Neural progenitor cell (in vitro differentiated cells): ENCODE data around the gene EDDM3A. TPM values are rescaled to one million over a fixed set of nuclear protein-coding genes. Genes with fewer than 3 reads are reported as not detected.

Source experiments
- DNase-seq: peaks from one replicate; pipeline ENCODE4 v3.0.0-alpha.2; 2016; ENCODE audit warnings: low spot score
- H2AFZ ChIP-seq: fragments of 200-600 bp; sonication (generic); replicated peaks from 2 replicates; pipeline ENCODE4 v1.6.1; 2016; ENCODE audit warnings: antibody characterized with exemption
- H3F3A ChIP-seq: fragments of 200-600 bp; sonication (generic); 2 replicates; pipeline ENCODE4 v1.6.1; 2016; ENCODE audit warnings: antibody characterized with exemption, low read depth
- H3K27ac ChIP-seq: fragments of 200-600 bp; sonication (generic); 2 replicates; pipeline ENCODE4 v1.5.1; 2016; ENCODE audit warnings: mild to moderate bottlenecking
- H3K27me3 ChIP-seq: fragments of 200-600 bp; sonication (generic); 2 replicates; pipeline ENCODE4 v1.6.1; 2016; ENCODE audit warnings: mild to moderate bottlenecking, moderate library complexity
- H3K36me3 ChIP-seq: fragments of 200-600 bp; sonication (generic); 2 replicates; pipeline ENCODE4 v1.5.1; 2016
- H3K4me1 ChIP-seq: fragments of 200-600 bp; sonication (generic); 2 replicates; pipeline ENCODE4 v1.6.1; 2016; ENCODE audit warnings: mixed run types
- H3K4me2 ChIP-seq: fragments of 200-600 bp; sonication (generic); 2 replicates; pipeline ENCODE4 v1.6.1; 2016
- H3K4me3 ChIP-seq: fragments of 200-600 bp; sonication (generic); 2 replicates; pipeline ENCODE4 v1.5.1; 2016
- H3K79me2 ChIP-seq: fragments of 200-600 bp; sonication (generic); 2 replicates; pipeline ENCODE4 v1.6.1; 2016; ENCODE audit warnings: low read depth
- H3K9ac ChIP-seq: fragments of 200-600 bp; sonication (generic); 2 replicates; pipeline ENCODE4 v1.6.1; 2016
- H3K9me3 ChIP-seq: fragments of 200-600 bp; sonication (generic); 2 replicates; pipeline ENCODE4 v1.5.1; 2016; ENCODE audit warnings: low read depth
- H4K20me1 ChIP-seq: fragments of 200-600 bp; sonication (generic); 2 replicates; pipeline ENCODE4 v1.6.1; 2016; ENCODE audit warnings: low read depth
- H3K27ac Mint-ChIP-seq: 3 replicates; pipeline ENCODE4 v1.8.0; 2021; ENCODE audit warnings: mixed read lengths
- H3K27me3 Mint-ChIP-seq: 2 replicates; pipeline ENCODE4 v1.8.0; 2022; ENCODE audit warnings: low read depth, mild to moderate bottlenecking, inconsistent platforms, moderate library complexity, mixed read lengths; ENCODE audit not compliant: insufficient read depth
- H3K36me3 Mint-ChIP-seq: 3 replicates; pipeline ENCODE4 v1.8.0; 2021; ENCODE audit warnings: mixed read lengths
- H3K4me1 Mint-ChIP-seq: 3 replicates; pipeline ENCODE4 v1.8.0; 2021; ENCODE audit warnings: mixed read lengths
- H3K4me3 Mint-ChIP-seq: 3 replicates; pipeline ENCODE4 v1.8.0; 2021; ENCODE audit warnings: mild to moderate bottlenecking, moderate library complexity, mixed read lengths
- H3K9me3 Mint-ChIP-seq: 3 replicates; pipeline ENCODE4 v1.8.0; 2020; ENCODE audit warnings: mixed read lengths
- EZH2 ChIP-seq: fragments of 200-600 bp; sonication (generic); IDR thresholded peaks from 2 replicates; pipeline ENCODE4 v1.6.1; 2017; ENCODE audit warnings: antibody characterized with exemption, mild to moderate bottlenecking, moderate library complexity
- EZH2phosphoT487 ChIP-seq: fragments of 200-600 bp; sonication (generic); IDR thresholded peaks from 2 replicates; pipeline ENCODE4 v1.6.1; 2017; ENCODE audit warnings: antibody characterized with exemption
- total RNA-seq: library from RNA; depleted of rRNA; stranded (reverse); fragments of >200 nt; gene quantifications from 2 replicates; pipeline ENCODE4 v1.2.3, GENCODE V29; 2015; ENCODE audit warnings: low replicate concordance
- TF ChIP-seq, protein P1 (sequence below): fragments of 200-600 bp; sonication (generic); IDR thresholded peaks from 2 replicates; pipeline ENCODE4 v1.5.1; 2017; ENCODE audit warnings: antibody characterized with exemption, mild to moderate bottlenecking

EDDM3A gene
- total RNA-seq, 1 donor from 2014 or later = not detected

DNA sequence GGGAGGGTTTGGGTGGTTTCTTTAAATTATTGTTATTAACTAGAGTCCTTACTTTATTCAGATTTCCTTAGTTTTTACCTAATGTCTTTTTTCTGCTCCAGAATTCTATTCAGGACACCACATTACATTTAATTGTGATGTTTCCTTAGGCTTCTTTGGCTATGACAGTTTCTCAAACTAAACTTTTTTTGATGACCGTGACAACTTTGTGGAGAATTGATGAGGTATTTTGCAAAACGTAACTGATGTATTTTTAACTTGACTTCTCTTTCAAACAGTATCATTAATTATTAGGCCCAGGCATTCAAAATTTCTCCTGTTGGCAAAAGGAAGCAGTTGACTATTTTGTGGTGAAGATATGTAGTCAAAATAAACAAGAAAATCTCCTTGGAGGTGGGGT is 45.9 kb downstream of the EDDM3A start:
- Histone ChIP-seq H2AFZ (no peak overlapping the region), H3K36me3 (no peaks in the 10 kb centered on the region), H4K20me1 (no peaks in the 10 kb centered on the region), H3K4me3 (no peak overlapping the region), H3K4me2 (no peak overlapping the region), H3K9ac (no peak overlapping the region), H3K27me3 (no peaks in the 10 kb centered on the region), H3K27ac (no peak overlapping the region), H3K79me2 (no peaks in the 10 kb centered on the region), H3K4me1 (peaks cover 5% of the 10 kb centered on the region), H3K9me3 (no peaks in the 10 kb centered on the region), H3F3A (no peaks in the 10 kb centered on the region)
- H3K9me3 Mint-ChIP-seq = no peaks in the 10 kb centered on the region
- TF ChIP-seq EZH2 (no peak), EZH2phosphoT487 (no peak)
- TF ChIP-seq, protein P1, sequence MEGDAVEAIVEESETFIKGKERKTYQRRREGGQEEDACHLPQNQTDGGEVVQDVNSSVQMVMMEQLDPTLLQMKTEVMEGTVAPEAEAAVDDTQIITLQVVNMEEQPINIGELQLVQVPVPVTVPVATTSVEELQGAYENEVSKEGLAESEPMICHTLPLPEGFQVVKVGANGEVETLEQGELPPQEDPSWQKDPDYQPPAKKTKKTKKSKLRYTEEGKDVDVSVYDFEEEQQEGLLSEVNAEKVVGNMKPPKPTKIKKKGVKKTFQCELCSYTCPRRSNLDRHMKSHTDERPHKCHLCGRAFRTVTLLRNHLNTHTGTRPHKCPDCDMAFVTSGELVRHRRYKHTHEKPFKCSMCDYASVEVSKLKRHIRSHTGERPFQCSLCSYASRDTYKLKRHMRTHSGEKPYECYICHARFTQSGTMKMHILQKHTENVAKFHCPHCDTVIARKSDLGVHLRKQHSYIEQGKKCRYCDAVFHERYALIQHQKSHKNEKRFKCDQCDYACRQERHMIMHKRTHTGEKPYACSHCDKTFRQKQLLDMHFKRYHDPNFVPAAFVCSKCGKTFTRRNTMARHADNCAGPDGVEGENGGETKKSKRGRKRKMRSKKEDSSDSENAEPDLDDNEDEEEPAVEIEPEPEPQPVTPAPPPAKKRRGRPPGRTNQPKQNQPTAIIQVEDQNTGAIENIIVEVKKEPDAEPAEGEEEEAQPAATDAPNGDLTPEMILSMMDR = no peak
- no peaks in the 10 kb centered on the region for H3K4me1 Mint-ChIP-seq
- DNase-seq = no peak
- H3K36me3 Mint-ChIP-seq = no peaks in the 10 kb centered on the region
- H3K27ac Mint-ChIP-seq = no peak overlapping the region
- H3K4me3 Mint-ChIP-seq = no peak overlapping the region
- peaks cover 3% of the 10 kb centered on the region for H3K27me3 Mint-ChIP-seq

DNA sequence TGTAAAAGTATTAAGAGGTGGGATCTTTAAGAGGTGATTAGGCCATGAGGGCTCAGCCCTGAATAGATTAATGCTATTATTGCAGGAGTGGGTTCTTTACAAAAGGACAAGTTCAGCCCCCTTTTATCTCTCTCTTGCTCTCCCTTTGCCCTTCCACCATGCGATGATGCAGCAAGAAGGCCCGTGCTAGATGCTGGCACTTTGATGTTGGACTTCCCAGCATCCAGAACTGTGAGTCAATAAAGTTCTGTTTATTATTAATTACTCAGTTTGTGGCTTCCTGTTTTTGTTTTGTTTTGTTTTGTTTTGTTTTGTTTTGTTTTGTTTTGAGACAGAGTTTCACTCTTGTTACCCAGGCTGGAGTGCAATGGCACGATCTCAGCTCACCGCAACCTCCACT is 46.9 kb downstream of the EDDM3A start:
- H3K9me3 Mint-ChIP-seq = no peaks in the 10 kb centered on the region

DNA sequence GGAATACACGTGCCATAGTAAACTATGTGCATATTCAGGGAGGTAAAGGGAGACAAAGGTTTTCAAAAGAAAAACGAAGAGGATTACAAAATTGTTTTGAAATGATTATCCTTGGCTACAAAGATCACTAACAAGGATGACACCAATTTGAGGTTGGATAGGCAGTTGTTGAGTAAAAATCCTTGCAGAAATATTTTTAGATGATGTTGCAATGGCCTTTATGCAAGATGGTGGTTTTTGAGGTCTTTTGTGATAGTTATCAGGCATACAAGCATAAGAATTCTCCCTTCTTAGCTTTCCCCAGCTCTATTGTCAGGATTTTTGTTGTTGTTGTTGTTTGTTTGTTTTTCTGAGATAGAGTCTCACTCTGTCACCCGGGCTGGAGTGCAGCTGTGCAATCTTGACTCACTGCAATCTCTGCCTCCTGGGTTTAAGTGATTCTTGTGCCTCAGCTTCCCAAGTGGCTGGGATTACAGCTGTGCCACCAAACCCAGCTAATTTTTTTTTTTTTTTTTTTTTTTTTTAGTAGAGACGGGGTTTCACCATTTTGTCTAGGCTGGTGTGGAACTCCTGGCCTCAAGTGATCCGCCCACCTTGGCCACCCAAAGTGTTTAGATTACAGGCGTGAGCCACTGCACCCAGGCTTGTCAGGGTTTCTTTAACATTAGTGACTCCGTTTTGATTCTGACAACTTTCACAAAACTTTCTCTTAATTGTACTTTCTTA is 49.1 kb downstream of the EDDM3A start:
- DNase-seq = no peak
- Histone ChIP-seq H3K4me1 (peaks cover 14% of the 10 kb centered on the region), H3K79me2 (no peaks in the 10 kb centered on the region), H3K36me3 (no peaks in the 10 kb centered on the region), H3K27ac (no peak overlapping the region), H3K9ac (no peak overlapping the region), H3K4me2 (no peak overlapping the region), H2AFZ (no peak overlapping the region), H3K4me3 (no peak overlapping the region), H3F3A (no peaks in the 10 kb centered on the region), H3K9me3 (no peaks in the 10 kb centered on the region), H4K20me1 (no peaks in the 10 kb centered on the region), H3K27me3 (no peaks in the 10 kb centered on the region)
- H3K27ac Mint-ChIP-seq = no peak overlapping the region
- no peaks in the 10 kb centered on the region for H3K36me3 Mint-ChIP-seq
- H3K27me3 Mint-ChIP-seq = no peaks in the 10 kb centered on the region
- peaks cover 8% of the 10 kb centered on the region for H3K4me1 Mint-ChIP-seq
- H3K9me3 Mint-ChIP-seq = no peaks in the 10 kb centered on the region
- TF ChIP-seq EZH2 (no peak), EZH2phosphoT487 (no peak)
- TF ChIP-seq, protein P1 = no peak
- no peak overlapping the region for H3K4me3 Mint-ChIP-seq

More for the DNA sequence above, 46.9 kb downstream of the EDDM3A start:
- TF ChIP-seq, protein P1 = no peak
- TF ChIP-seq EZH2 (no peak), EZH2phosphoT487 (no peak)
- Mint-ChIP-seq H3K4me3 (no peak overlapping the region), H3K4me1 (no peaks in the 10 kb centered on the region), H3K36me3 (no peaks in the 10 kb centered on the region), H3K27me3 (no peaks in the 10 kb centered on the region), H3K27ac (no peak overlapping the region)
- Histone ChIP-seq H3K4me1 (peaks cover 5% of the 10 kb centered on the region), H3K36me3 (no peaks in the 10 kb centered on the region), H4K20me1 (no peaks in the 10 kb centered on the region), H3K27ac (no peak overlapping the region), H3F3A (no peaks in the 10 kb centered on the region), H3K79me2 (no peaks in the 10 kb centered on the region), H3K4me3 (no peak overlapping the region), H3K27me3 (no peaks in the 10 kb centered on the region), H3K9me3 (no peaks in the 10 kb centered on the region), H3K4me2 (no peak overlapping the region), H3K9ac (no peak overlapping the region), H2AFZ (no peak overlapping the region)
- no peak for DNase-seq
